Measurements from ENCODE around the gene OXSR1. TPM values are rescaled to one million over a fixed set of nuclear protein-coding genes. Genes with fewer than 3 reads are reported as not detected.

The OXSR1 gene
- total RNA-seq, 1 donor from 2014 or later: 80.7 TPM

- Mint-ChIP-seq H3K27me3 (ENCODE audit: unreplicated experiment) (peaks cover 3% of the 10 kb centered on the region), H3K36me3 (ENCODE audit: unreplicated experiment) (peaks cover under 1% of the 10 kb centered on the region), H3K9me3 (ENCODE audit: unreplicated experiment) (no peaks in the 10 kb centered on the region), H3K27ac (ENCODE audit: unreplicated experiment) (no peak overlapping the region), H3K4me3 (ENCODE audit: unreplicated experiment) (no peak overlapping the region), H3K4me1 (ENCODE audit: low read depth, unreplicated experiment) (peaks cover 11% of the 10 kb centered on the region)
- no peak for DNase-seq
- TF ChIP-seq, protein P1, sequence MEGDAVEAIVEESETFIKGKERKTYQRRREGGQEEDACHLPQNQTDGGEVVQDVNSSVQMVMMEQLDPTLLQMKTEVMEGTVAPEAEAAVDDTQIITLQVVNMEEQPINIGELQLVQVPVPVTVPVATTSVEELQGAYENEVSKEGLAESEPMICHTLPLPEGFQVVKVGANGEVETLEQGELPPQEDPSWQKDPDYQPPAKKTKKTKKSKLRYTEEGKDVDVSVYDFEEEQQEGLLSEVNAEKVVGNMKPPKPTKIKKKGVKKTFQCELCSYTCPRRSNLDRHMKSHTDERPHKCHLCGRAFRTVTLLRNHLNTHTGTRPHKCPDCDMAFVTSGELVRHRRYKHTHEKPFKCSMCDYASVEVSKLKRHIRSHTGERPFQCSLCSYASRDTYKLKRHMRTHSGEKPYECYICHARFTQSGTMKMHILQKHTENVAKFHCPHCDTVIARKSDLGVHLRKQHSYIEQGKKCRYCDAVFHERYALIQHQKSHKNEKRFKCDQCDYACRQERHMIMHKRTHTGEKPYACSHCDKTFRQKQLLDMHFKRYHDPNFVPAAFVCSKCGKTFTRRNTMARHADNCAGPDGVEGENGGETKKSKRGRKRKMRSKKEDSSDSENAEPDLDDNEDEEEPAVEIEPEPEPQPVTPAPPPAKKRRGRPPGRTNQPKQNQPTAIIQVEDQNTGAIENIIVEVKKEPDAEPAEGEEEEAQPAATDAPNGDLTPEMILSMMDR (IDR thresholded peaks at IDR 0.05; ENCODE audit: partially characterized antibody, unreplicated experiment): no peak
These were observed 37.1 kb upstream of the OXSR1 start for GRCh38 chr3:38128303-38128655.

- no peak for DNase-seq
- no peak overlapping the region for H3K4me3 Mint-ChIP-seq (ENCODE audit: unreplicated experiment)
- no peak overlapping the region for H3K27ac Mint-ChIP-seq (ENCODE audit: unreplicated experiment)
- H3K36me3 Mint-ChIP-seq (ENCODE audit: unreplicated experiment): no peaks in the 10 kb centered on the region
- peaks cover 11% of the 10 kb centered on the region for H3K4me1 Mint-ChIP-seq (ENCODE audit: low read depth, unreplicated experiment)
- H3K27me3 Mint-ChIP-seq (ENCODE audit: unreplicated experiment): peaks cover 3% of the 10 kb centered on the region
- no peaks in the 10 kb centered on the region for H3K9me3 Mint-ChIP-seq (ENCODE audit: unreplicated experiment)
- TF ChIP-seq, protein P1 (IDR thresholded peaks at IDR 0.05; ENCODE audit: partially characterized antibody, unreplicated experiment): no peak
These were observed 36.3 kb upstream of the OXSR1 start for GRCh38 chr3:38129058-38129457.

DNA sequence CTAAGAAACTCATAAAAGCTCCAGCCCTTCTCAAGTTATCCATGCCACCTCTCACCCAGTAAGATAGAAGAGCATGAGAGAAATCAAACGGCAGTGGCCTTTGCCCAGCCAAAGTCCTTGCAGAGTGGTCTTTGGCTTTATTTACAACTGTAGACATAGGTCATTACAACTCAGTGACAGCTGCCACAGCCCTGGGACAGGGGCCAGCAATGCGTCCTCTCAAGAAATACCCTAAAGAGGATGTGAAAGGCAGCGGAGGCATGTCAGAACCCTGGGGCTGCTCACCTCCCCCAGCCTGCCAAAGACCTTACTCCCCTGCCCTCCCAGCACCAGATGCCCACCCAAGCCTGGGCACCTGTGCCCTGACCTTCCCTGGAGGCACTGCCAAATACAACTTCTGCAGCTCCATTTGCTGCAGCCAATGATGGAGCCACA lies 34.7 kb upstream of the OXSR1 start:
- Mint-ChIP-seq H3K9me3 (ENCODE audit: unreplicated experiment) (peaks cover 4% of the 10 kb centered on the region), H3K27ac (ENCODE audit: unreplicated experiment) (no peak overlapping the region), H3K36me3 (ENCODE audit: unreplicated experiment) (no peaks in the 10 kb centered on the region), H3K4me3 (ENCODE audit: unreplicated experiment) (no peak overlapping the region), H3K4me1 (ENCODE audit: low read depth, unreplicated experiment) (peaks cover 17% of the 10 kb centered on the region), H3K27me3 (ENCODE audit: unreplicated experiment) (peaks cover 6% of the 10 kb centered on the region)
- TF ChIP-seq, protein P1 (IDR thresholded peaks at IDR 0.05; ENCODE audit: partially characterized antibody, unreplicated experiment): no peak
- DNase-seq: no peak

DNA sequence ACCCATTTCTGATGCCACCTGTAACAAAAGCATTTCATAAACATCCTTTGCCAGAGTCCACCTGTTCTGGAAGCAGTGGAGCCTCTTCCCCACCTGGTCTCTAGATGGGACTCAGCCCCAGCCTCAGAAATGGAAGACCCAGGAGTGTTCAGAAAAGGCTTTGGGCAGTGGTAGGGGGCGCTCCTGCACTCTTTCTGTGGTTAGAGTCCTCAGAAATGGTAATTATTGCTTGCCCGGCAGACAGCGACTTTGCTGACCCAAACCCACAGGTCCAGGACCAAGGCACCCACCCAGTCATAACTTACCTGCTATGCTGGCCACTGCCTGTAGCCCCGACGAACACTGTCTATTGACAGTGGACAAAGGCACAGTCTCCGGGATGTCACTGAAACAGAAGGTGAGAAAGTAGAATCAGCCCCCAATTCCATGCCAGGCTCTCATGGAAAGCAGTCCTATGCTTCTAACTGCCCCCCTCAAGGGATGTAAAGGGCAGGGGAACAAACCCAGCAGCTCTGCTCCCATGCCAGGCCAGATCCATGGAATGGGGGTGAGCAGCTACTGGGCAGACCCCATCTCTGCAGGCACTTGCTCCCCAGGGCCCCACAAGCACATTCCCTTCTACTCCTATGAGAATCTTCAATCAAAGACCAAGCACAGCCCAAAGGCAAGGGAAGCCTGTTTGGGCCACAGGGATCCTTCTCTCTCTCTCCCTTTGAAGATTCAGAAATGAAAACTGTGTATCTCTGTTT lies 33.5 kb upstream of the OXSR1 start:
- peak overlapping the region; percentile 38 for H3K27ac Mint-ChIP-seq (ENCODE audit: unreplicated experiment)
- H3K4me1 Mint-ChIP-seq (ENCODE audit: low read depth, unreplicated experiment): peaks cover 19% of the 10 kb centered on the region
- H3K9me3 Mint-ChIP-seq (ENCODE audit: unreplicated experiment): peaks cover 9% of the 10 kb centered on the region
- peaks cover 10% of the 10 kb centered on the region for H3K27me3 Mint-ChIP-seq (ENCODE audit: unreplicated experiment)
- DNase-seq: peak; percentile 81
- H3K36me3 Mint-ChIP-seq (ENCODE audit: unreplicated experiment): no peaks in the 10 kb centered on the region
- H3K4me3 Mint-ChIP-seq (ENCODE audit: unreplicated experiment): no peak overlapping the region
- TF ChIP-seq, protein P1 (IDR thresholded peaks at IDR 0.05; ENCODE audit: partially characterized antibody, unreplicated experiment): peak; percentile 19

- Mint-ChIP-seq H3K4me3 (ENCODE audit: unreplicated experiment) (peak overlapping the region; percentile 38), H3K27me3 (ENCODE audit: unreplicated experiment) (peaks cover 13% of the 10 kb centered on the region), H3K27ac (ENCODE audit: unreplicated experiment) (no peak overlapping the region), H3K9me3 (ENCODE audit: unreplicated experiment) (peaks cover 14% of the 10 kb centered on the region), H3K36me3 (ENCODE audit: unreplicated experiment) (no peaks in the 10 kb centered on the region), H3K4me1 (ENCODE audit: low read depth, unreplicated experiment) (peaks cover 23% of the 10 kb centered on the region)
- TF ChIP-seq, protein P1 (IDR thresholded peaks at IDR 0.05; ENCODE audit: partially characterized antibody, unreplicated experiment): no peak
- no peak for DNase-seq
These were observed 32.2 kb upstream of the OXSR1 start for GRCh38 chr3:38133209-38133556.

All from glutamatergic neuron (in vitro differentiated cells).